DND-41 (cell line): ENCODE data around the gene C3orf70.

Experiments used
- ATAC-seq: fragments of 200-7000 bp; cut with Tn5 transposase; 3 replicates; pipeline ENCODE4 v1.9.1; 2021; ENCODE audit warnings: low read depth; ENCODE audit not compliant: insufficient read depth
- DNase-seq: peaks from one replicate; pipeline ENCODE4 v3.0.0-alpha.2; 2020
- H2AFZ ChIP-seq: 2 replicates; pipeline ENCODE4 v1.6.0; 2012; ENCODE audit warnings: low read depth, low read length
- H3K27ac ChIP-seq: 2 replicates; pipeline ENCODE4 v1.5.1; 2012; ENCODE audit warnings: low read length, inconsistent platforms
- H3K27me3 ChIP-seq: fragments of 200-600 bp; sonication (generic); 2 replicates; pipeline ENCODE4 v1.6.0; 2012; ENCODE audit warnings: low read length, mild to moderate bottlenecking, inconsistent platforms; ENCODE audit not compliant: insufficient read depth, poor library complexity
- H3K36me3 ChIP-seq: 2 replicates; pipeline ENCODE4 v1.5.1; 2012; ENCODE audit warnings: low read length, inconsistent platforms; ENCODE audit not compliant: insufficient read depth
- H3K4me1 ChIP-seq: 2 replicates; pipeline ENCODE4 v1.5.1; 2012; ENCODE audit warnings: mild to moderate bottlenecking, low read length; ENCODE audit not compliant: insufficient read depth
- H3K4me2 ChIP-seq: 2 replicates; pipeline ENCODE4 v1.6.0; 2012; ENCODE audit warnings: mild to moderate bottlenecking, moderate library complexity, low read length, inconsistent platforms; ENCODE audit not compliant: insufficient read depth
- H3K4me3 ChIP-seq, 2 experiments: fragments of 200-600 bp in 1 of 2; shearing (Covaris generic) in 1 of 2; 2 replicates each; pipeline ENCODE4 v1.5.1; 2012 to 2016; ENCODE audit warnings: inconsistent platforms in 2 of 2, low read length in 2 of 2, mild to moderate bottlenecking in 2 of 2, low read depth in 1 of 2, moderate library complexity in 1 of 2
- H3K79me2 ChIP-seq: 2 replicates; pipeline ENCODE4 v1.6.0; 2012; ENCODE audit warnings: low read length, inconsistent platforms; ENCODE audit not compliant: insufficient read depth
- H3K9ac ChIP-seq: 2 replicates; pipeline ENCODE4 v1.6.0; 2012; ENCODE audit warnings: low read depth, mild to moderate bottlenecking, inconsistent platforms, low read length, moderate library complexity
- H3K9me3 ChIP-seq: 2 replicates; pipeline ENCODE4 v1.5.1; 2012; ENCODE audit warnings: low read length, moderate library complexity, mild to moderate bottlenecking, inconsistent platforms; ENCODE audit not compliant: insufficient read depth, severe bottlenecking
- H4K20me1 ChIP-seq: 2 replicates; pipeline ENCODE4 v1.6.0; 2012; ENCODE audit warnings: low read length; ENCODE audit not compliant: insufficient read depth
- CTCF ChIP-seq: IDR thresholded peaks from 2 replicates; pipeline ENCODE4 v1.5.1; 2012; ENCODE audit warnings: borderline replicate concordance, low read length, moderate library complexity, mild to moderate bottlenecking; ENCODE audit not compliant: poor library complexity, severe bottlenecking; ENCODE audit errors: extremely low read depth
- EZH2 ChIP-seq: IDR thresholded peaks from 3 replicates; pipeline ENCODE4 v1.6.1; 2012; ENCODE audit warnings: borderline replicate concordance, low read depth, mild to moderate bottlenecking, moderate library complexity, low read length, inconsistent platforms; ENCODE audit not compliant: severe bottlenecking

C3orf70 gene

GRCh38 chr3:185187391-185187790 is 34.5 kb upstream of the C3orf70 start:
- Histone ChIP-seq H3K9me3 (no peaks in the 10 kb centered on the region), H4K20me1 (no peaks in the 10 kb centered on the region), H3K4me3 (no peak overlapping the region), H3K9ac (no peak overlapping the region), H3K27ac (no peak overlapping the region), H3K4me2 (no peak overlapping the region), H3K27me3 (no peaks in the 10 kb centered on the region), H3K4me1 (no peaks in the 10 kb centered on the region), H2AFZ (no peak overlapping the region), H3K79me2 (no peaks in the 10 kb centered on the region), H3K36me3 (no peaks in the 10 kb centered on the region)
- no peak for TF ChIP-seq CTCF
- no peak for DNase-seq
- no peak for ATAC-seq

- H2AFZ ChIP-seq: no peak overlapping the region
- no peaks in the 10 kb centered on the region for H3K9me3 ChIP-seq
- ATAC-seq (no peak), DNase-seq (peak; percentile 39)
- H3K27ac ChIP-seq: no peak overlapping the region
- no peak overlapping the region for H3K4me3 ChIP-seq
- no peak overlapping the region for H3K4me2 ChIP-seq
- TF ChIP-seq CTCF (peak; percentile 84), EZH2 (no peak)
- no peaks in the 10 kb centered on the region for H3K36me3 ChIP-seq
- H3K79me2 ChIP-seq: no peaks in the 10 kb centered on the region
- H3K27me3 ChIP-seq: peaks cover 9% of the 10 kb centered on the region
- H3K9ac ChIP-seq: no peak overlapping the region
- no peaks in the 10 kb centered on the region for H4K20me1 ChIP-seq
- H3K4me1 ChIP-seq: no peaks in the 10 kb centered on the region
These were observed 24.0 kb upstream of the C3orf70 start for GRCh38 chr3:185176750-185177359.

GRCh38 chr3:185175370-185175987 is 22.6 kb upstream of the C3orf70 start:
- no peak for DNase-seq
- Histone ChIP-seq H3K36me3 (no peaks in the 10 kb centered on the region), H3K9ac (no peak overlapping the region), H4K20me1 (no peaks in the 10 kb centered on the region), H3K4me2 (no peak overlapping the region), H3K27me3 (no peaks in the 10 kb centered on the region), H2AFZ (peak overlapping the region; percentile 45; the same call in 1 of the 2 replicates), H3K4me1 (no peaks in the 10 kb centered on the region), H3K9me3 (no peaks in the 10 kb centered on the region), H3K79me2 (no peaks in the 10 kb centered on the region), H3K4me3 (no peak overlapping the region), H3K27ac (no peak overlapping the region)
- no peak for ATAC-seq
- no peak for TF ChIP-seq EZH2
- no peak for TF ChIP-seq CTCF
